ENCODE results near the gene WHAMM.

WHAMM gene

GRCh38 chr15:82871832-82872484 lies 62.5 kb downstream of the WHAMM start:
- no peak for DNase-seq

- no peak for DNase-seq
Observed at GRCh38 chr15:82873000-82873680, 63.7 kb downstream of the WHAMM start.

- DNase-seq = no peak
Observed at GRCh38 chr15:82874267-82874666, 64.8 kb downstream of the WHAMM start.

- no peak for DNase-seq
Observed at GRCh38 chr15:82874961-82875360, 65.5 kb downstream of the WHAMM start.

- no peak for DNase-seq
Observed at GRCh38 chr15:82875411-82876003, 66.1 kb downstream of the WHAMM start.

GRCh38 chr15:82877825-82878224 lies 68.4 kb downstream of the WHAMM start:
- no peak for DNase-seq

- no peak for DNase-seq
Observed at GRCh38 chr15:82878325-82878724, 68.9 kb downstream of the WHAMM start.

DNA sequence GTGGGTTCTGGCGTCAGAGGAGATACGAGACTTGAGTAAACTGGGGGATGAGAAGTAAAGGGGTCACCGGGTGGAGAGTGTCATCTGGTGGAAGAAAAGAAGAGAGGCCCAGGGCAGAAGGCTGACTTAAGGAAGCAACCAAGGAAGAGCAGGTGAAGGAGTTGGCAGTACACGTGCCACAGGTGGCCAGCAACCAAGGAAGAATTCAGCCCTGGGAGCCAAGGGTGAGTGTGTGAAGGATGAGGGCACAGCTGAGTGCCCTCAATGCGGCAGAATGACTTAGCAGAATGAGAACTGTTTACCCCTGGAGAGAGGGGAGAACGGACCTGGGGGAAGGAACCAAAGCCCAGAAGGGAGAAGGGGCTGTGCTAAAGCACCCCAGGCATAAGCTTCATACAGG lies 71.3 kb downstream of the WHAMM start:
- no peak for DNase-seq

GRCh38 chr15:82881747-82882146 lies 72.3 kb downstream of the WHAMM start:
- DNase-seq = no peak

GRCh38 chr15:82882273-82882928 lies 73.0 kb downstream of the WHAMM start:
- no peak for DNase-seq

Measured in RPMI8226 (cell line).